Heart right ventricle (tissue), 16 donors: ENCODE measurements around the gene MYOD1. TPM values are rescaled to one million over a fixed set of nuclear protein-coding genes. Genes with fewer than 3 reads are reported as not detected.

ENCODE experiments used
- ATAC-seq, 8 donors: fragments of 200-7000 bp; cut with Tn5 transposase; one replicate each; pipeline ENCODE4 v1.9.1; 2020; ENCODE audit warnings: mild to moderate bottlenecking in 8 of 8, moderate library complexity in 8 of 8, moderate number of reproducible peaks in 1 of 8
- DNase-seq, 2 donors: peaks; one replicate each; pipeline ENCODE4 v3.0.0-alpha.2; 2020
- H3K27ac ChIP-seq, 10 donors: fragments of 200-600 bp; sonication (generic) in 2 of 10; one replicate each; pipeline versions ENCODE4 v1.5.0 to v1.8.0; 2020 to 2022; ENCODE audit warnings: mild to moderate bottlenecking in 3 of 10
- H3K27me3 ChIP-seq, 7 donors: fragments of 200-600 bp; one replicate each; pipeline ENCODE4 v1.8.0; 2021 to 2022; ENCODE audit warnings: mild to moderate bottlenecking in 2 of 7
- H3K36me3 ChIP-seq, 9 donors: fragments of 200-600 bp; sonication (generic) in 1 of 9; one replicate each; pipeline versions ENCODE4 v1.5.0 to v1.8.0; 2020 to 2022; ENCODE audit warnings: mild to moderate bottlenecking in 2 of 9
- H3K4me1 ChIP-seq, 9 donors: fragments of 200-600 bp; sonication (generic) in 1 of 9; one replicate each; pipeline versions ENCODE4 v1.5.0 to v1.8.0; 2020 to 2022; ENCODE audit warnings: mild to moderate bottlenecking in 4 of 9
- H3K4me3 ChIP-seq, 10 donors: fragments of 200-600 bp; sonication (generic) in 2 of 10; one replicate each; pipeline versions ENCODE4 v1.5.0 to v1.8.0; 2020 to 2022; ENCODE audit warnings: mild to moderate bottlenecking in 7 of 10, moderate library complexity in 2 of 10
- H3K9me3 ChIP-seq, 11 donors: fragments of 200-600 bp in 10 of 11; sonication (generic) in 2 of 11; one replicate each; pipeline versions ENCODE4 v1.5.0 to v1.8.0; 2013 to 2022; ENCODE audit warnings: mild to moderate bottlenecking in 2 of 11, control low read depth in 1 of 11, moderate library complexity in 1 of 11
- WGBS, 2 donors: extraction: QIAGEN DNeasy Blood & Tissue Kit; methylation state at CpG; one replicate each; pipeline ENCODE4 v1.1.7; 2013; ENCODE audit warnings: inconsistent platforms in 1 of 2; 5-methylcytosine and 5-hydroxymethylcytosine counted together
- intact Hi-C, 10 donors: fragments of 100-400 bp; cut with DNase I; formaldehyde crosslinking; loops; one replicate each; pipeline versions ENCODE4 v1.11.1 to v1.14.2; 2022
- polyA plus RNA-seq, 2 donors: library from polyadenylated mRNA; stranded (reverse); fragments of 200-250 nt; gene quantifications; one replicate each; pipeline ENCODE4 v1.2.3, GENCODE V29; 2013
- total RNA-seq, 10 donors: library from RNA; stranded (reverse); fragmentation: NEBNext Ultra II Directional in 3 of 10; extraction: Animal tissue kit (Norgen Biotek cat#: 25700) in 3 of 10; gene quantifications; one replicate each; pipeline versions ENCODE4 v1.2.1 to v1.2.4, GENCODE V29; 2021 to 2023
- TF ChIP-seq, protein P1 (sequence below), 9 donors: fragments of 200-600 bp; sonication (generic) in 2 of 9; IDR thresholded peaks; one replicate each; pipeline versions ENCODE4 v1.5.0 to v1.8.0; 2021 to 2022; ENCODE audit warnings: antibody characterized with exemption in 9 of 9, mild to moderate bottlenecking in 5 of 9, moderate library complexity in 1 of 9
- donor health status: Arrhythmogenic right ventricular cardiomyopathy.
- donor health status: ischemic (EF 13 %, LVEDD 7.1; RV severe dilation, severe dysfunction).
- donor health status: healthy with polysubstance abuse.
- donor health status: DM: no; HTN: yes; CAD: no.
- donor health status: DM: no; HTN: no; CAD: no.
- donor health status: ischemic (EF 25% LVEDD 6.9; RV normal size, moderate dysfunction).
- donor health status: ischemic (EF 25% LVEDD 5.7; RV mildly dilated, moderate dysfunction).
- donor health status: healthy.
- donor health status: DM: yes; HTN: yes; CAD: no.
- donor health status: Ischemic cardiomyopathy.
- donor health status: ischemic (EF 35%, LVEDD 5.7; RV mildly dilated, moderate dysfunction).
- donor health status: nonischemic (EF 11% LVEDD 7.7; RV severe dilation, severe dysfunction).
- donor health status: DM: yes; HTN: yes; CAD: no.
- donor health status: PGD.
- donor health status: ischemic (EF 29% LVEDD 5.4; RV normal size, mild dysfunction).
- donor health status: nonischemic (EF 23%, LVEDD 6.1; RV moderate dilation, normal function).

The MYOD1 gene
- total and polyA plus RNA-seq, 12 donors = 0.20 TPM; not detected in 11

DNA sequence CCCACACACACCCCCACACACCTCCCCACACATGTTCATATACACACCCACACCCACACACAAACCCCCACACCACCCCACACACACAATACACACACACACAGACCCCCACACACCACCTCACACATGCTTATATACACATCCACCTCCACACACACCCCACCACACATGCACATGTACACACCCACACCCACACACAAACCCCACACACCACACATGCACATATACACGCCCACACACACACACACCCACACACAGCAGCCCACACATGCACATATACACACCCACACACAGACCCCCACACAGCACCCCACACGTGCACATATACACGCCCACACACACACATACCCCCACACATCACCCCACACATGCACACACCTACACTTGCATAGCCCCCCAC, 44.3 kb downstream of the MYOD1 start:
- no peaks in the 10 kb centered on the region for H3K36me3 ChIP-seq
- H3K9me3 ChIP-seq = peaks cover 0 to 5% (median 0%) of the 10 kb centered on the region in 11 donors
- H3K27me3 ChIP-seq = no peaks in the 10 kb centered on the region
- intact Hi-C loops = loop anchor here in 5 of 10 donors (2.0 to 10.0 kb wide), 3 partner anchors 81 to 211 kb away; no protein-coding TSS in a partner anchor
- no peak for DNase-seq
- WGBS, 2 donors = 63 to 67% methylated on average over 3 of the region's 3 CpGs
- H3K27ac ChIP-seq = no peak overlapping the region
- TF ChIP-seq, protein P1, sequence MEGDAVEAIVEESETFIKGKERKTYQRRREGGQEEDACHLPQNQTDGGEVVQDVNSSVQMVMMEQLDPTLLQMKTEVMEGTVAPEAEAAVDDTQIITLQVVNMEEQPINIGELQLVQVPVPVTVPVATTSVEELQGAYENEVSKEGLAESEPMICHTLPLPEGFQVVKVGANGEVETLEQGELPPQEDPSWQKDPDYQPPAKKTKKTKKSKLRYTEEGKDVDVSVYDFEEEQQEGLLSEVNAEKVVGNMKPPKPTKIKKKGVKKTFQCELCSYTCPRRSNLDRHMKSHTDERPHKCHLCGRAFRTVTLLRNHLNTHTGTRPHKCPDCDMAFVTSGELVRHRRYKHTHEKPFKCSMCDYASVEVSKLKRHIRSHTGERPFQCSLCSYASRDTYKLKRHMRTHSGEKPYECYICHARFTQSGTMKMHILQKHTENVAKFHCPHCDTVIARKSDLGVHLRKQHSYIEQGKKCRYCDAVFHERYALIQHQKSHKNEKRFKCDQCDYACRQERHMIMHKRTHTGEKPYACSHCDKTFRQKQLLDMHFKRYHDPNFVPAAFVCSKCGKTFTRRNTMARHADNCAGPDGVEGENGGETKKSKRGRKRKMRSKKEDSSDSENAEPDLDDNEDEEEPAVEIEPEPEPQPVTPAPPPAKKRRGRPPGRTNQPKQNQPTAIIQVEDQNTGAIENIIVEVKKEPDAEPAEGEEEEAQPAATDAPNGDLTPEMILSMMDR (IDR thresholded peaks at IDR 0.05) = no peak
- ATAC-seq = no peak
- no peak overlapping the region for H3K4me3 ChIP-seq
- H3K4me1 ChIP-seq = peaks cover 0 to 4% (median 0%) of the 10 kb centered on the region in 9 donors

DNA sequence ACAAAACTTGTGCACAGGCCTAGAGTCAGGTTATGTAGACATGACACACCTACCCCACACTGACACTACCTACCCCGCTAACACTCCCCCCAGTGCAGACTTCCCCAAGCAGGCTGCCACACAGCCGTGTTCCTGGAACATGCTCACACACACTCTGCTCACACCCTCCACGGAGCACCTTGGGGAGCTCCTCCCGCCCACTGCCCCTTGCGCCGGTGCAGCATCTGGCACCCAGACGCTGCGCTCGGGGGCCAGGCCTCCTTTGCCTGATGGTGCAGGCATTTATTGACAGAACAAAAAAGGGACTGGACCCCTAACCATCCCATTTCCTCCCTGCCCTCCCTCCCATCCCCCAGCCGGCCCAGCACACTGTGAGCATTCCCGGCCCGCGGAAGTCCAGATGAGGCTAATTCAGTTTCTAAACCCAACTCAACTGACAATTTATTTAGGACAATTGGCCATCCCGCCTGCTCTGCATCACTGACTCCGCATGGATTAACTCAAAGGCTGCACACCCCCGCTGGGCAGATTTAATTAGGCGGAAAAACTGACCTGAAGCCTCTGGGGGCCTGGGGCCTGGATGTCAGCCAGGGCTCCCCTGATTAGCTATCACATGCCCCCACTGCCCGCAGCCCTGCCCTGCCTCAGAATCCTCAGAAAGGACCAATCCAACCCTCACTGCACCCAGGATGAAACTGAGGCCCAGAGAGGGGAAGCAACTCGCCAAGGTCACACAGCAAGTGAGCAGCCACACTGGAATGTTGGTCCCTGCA, 45.3 kb downstream of the MYOD1 start:
- Histone ChIP-seq H3K27ac (no peak overlapping the region), H3K4me3 (no peak overlapping the region), H3K36me3 (no peaks in the 10 kb centered on the region), H3K27me3 (no peaks in the 10 kb centered on the region), H3K9me3 (no peaks in the 10 kb centered on the region), H3K4me1 (peaks cover 0 to 4% (median 0%) of the 10 kb centered on the region in 9 donors)
- WGBS, 2 donors = 76 to 77% methylated on average over 19 of the region's 19 CpGs
- TF ChIP-seq, protein P1 (IDR thresholded peaks at IDR 0.05) = no peak
- DNase-seq (no peak), ATAC-seq (no peak)
- intact Hi-C loops = loop anchor here in 4 of 10 donors (10.0 kb wide), 2 partner anchors 80 to 210 kb away; no protein-coding TSS in a partner anchor

DNA sequence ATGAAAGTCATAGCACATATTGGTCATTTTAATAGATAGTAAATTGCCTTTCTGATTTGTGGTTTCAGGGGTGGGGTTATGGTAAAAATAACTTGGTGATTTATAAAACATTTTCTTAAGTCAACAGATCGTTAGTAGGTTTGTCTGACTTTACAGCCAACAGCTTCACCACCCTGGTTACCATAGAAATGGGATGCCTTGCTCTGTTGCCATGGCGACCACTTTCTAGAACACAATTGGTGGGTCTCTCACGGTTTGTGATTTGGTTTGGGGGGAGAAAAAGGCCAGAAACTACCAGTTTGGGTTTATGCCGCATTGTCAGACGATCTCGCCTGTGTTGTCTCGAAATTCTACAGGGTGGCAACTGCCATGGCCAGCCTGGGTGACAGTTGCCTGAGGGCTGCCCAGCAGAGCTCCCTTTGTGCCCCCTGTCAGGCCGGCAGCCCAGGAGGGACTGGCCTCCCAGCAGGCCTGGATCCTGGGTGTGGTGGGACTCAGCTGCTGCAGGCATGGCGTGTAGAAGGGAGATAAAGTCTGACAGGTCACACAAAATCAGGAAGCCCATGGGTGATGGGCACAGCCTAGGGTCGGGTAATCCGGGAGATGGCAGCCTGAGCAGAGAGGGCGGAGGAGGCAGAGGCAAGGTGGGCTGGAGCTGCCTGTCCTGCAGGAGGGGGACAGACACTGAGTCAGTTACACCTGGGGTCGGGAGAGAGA, 46.1 kb downstream of the MYOD1 start:
- DNase-seq (no peak), ATAC-seq (no peak)
- TF ChIP-seq, protein P1 (IDR thresholded peaks at IDR 0.05) = no peak
- no peak overlapping the region for H3K27ac ChIP-seq
- H3K4me3 ChIP-seq = no peak overlapping the region
- no peaks in the 10 kb centered on the region for H3K36me3 ChIP-seq
- intact Hi-C loops = loop anchor here in 4 of 10 donors (10.0 kb wide), 2 partner anchors 79 to 209 kb away; no protein-coding TSS in a partner anchor
- peaks cover 0 to 3% (median 0%) of the 10 kb centered on the region in 9 donors for H3K4me1 ChIP-seq
- WGBS, 2 donors = 85% methylated on average over 13 of the region's 13 CpGs
- no peaks in the 10 kb centered on the region for H3K9me3 ChIP-seq
- no peaks in the 10 kb centered on the region for H3K27me3 ChIP-seq

DNA sequence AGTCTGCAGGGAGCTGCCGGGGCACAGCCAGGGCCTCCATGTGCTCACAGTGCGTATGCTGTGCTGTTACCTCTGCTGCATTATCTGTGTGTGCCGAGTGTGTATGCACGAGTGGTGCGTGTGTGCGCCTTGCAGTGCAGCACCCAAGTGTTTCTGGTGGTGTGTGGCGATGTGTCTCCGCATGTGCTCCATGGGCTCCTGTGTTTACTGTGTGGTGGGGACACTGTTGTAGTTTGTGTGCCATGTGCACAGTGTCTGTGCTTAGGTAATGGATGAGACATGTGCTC, 46.6 kb downstream of the MYOD1 start:
- intact Hi-C loops = loop anchor here in 4 of 10 donors (10.0 kb wide), 2 partner anchors 79 to 209 kb away; no protein-coding TSS in a partner anchor
- ATAC-seq (no peak), DNase-seq (no peak)
- H3K36me3 ChIP-seq = no peaks in the 10 kb centered on the region
- H3K27me3 ChIP-seq = no peaks in the 10 kb centered on the region
- 94 to 96% methylated on average over 8 of the region's 8 CpGs for WGBS, 2 donors
- H3K27ac ChIP-seq = no peak overlapping the region
- H3K4me3 ChIP-seq = no peak overlapping the region
- H3K9me3 ChIP-seq = no peaks in the 10 kb centered on the region
- TF ChIP-seq, protein P1 (IDR thresholded peaks at IDR 0.05) = no peak
- no peaks in the 10 kb centered on the region for H3K4me1 ChIP-seq
